DOHH2 (cell line): Measurements from ENCODE around the gene LRRC74B.

Source experiments
- H3F3A ChIP-seq: fragments of 200-600 bp; sonication (generic), shearing (Covaris generic); 2 replicates; pipeline ENCODE4 v1.6.0; 2016; ENCODE audit warnings: antibody characterized with exemption, mild to moderate bottlenecking; ENCODE audit not compliant: control insufficient read depth, insufficient read depth
- H3K27ac ChIP-seq: fragments of 200-600 bp; sonication (generic); 2 replicates; pipeline ENCODE4 v1.5.1; 2014; ENCODE audit warnings: low read depth, mild to moderate bottlenecking, low read length, moderate library complexity
- H3K27me3 ChIP-seq: fragments of 200-600 bp; sonication (generic); 2 replicates; pipeline ENCODE4 v1.6.1; 2014; ENCODE audit warnings: mild to moderate bottlenecking, low read length, mixed read lengths; ENCODE audit not compliant: control insufficient read depth
- H3K36me3 ChIP-seq: fragments of 200-600 bp; sonication (generic); 2 replicates; pipeline ENCODE4 v1.6.1; 2014; ENCODE audit warnings: mild to moderate bottlenecking, low read length, moderate library complexity, mixed read lengths; ENCODE audit not compliant: control insufficient read depth
- H3K4me1 ChIP-seq: fragments of 200-600 bp; sonication (generic); 2 replicates; pipeline ENCODE4 v1.6.1; 2014; ENCODE audit warnings: mild to moderate bottlenecking, low read length, mixed read lengths; ENCODE audit not compliant: control insufficient read depth
- H3K4me2 ChIP-seq: fragments of 200-600 bp; sonication (generic); 2 replicates; pipeline ENCODE4 v1.6.0; 2014; ENCODE audit warnings: mild to moderate bottlenecking, low read length, moderate library complexity
- H3K4me3 ChIP-seq: fragments of 200-600 bp; sonication (generic); 2 replicates; pipeline ENCODE4 v1.5.1; 2014; ENCODE audit warnings: mild to moderate bottlenecking, low read length, mixed read lengths
- H3K79me2 ChIP-seq: fragments of 200-600 bp; sonication (generic); 2 replicates; pipeline ENCODE4 v1.6.1; 2014; ENCODE audit warnings: mild to moderate bottlenecking, low read length, mixed read lengths; ENCODE audit not compliant: control insufficient read depth
- H3K9me2 ChIP-seq: fragments of 200-600 bp; sonication (generic); replicated peaks from 2 replicates; pipeline ENCODE4 v1.6.1; 2014; ENCODE audit warnings: mild to moderate bottlenecking, low read length, mixed read lengths; ENCODE audit not compliant: control insufficient read depth
- H3K9me3 ChIP-seq: fragments of 200-600 bp; sonication (generic); 2 replicates; pipeline ENCODE4 v1.6.1; 2014; ENCODE audit warnings: antibody characterized with exemption, low read length, mixed read lengths; ENCODE audit not compliant: control insufficient read depth, insufficient read depth
- H4K20me1 ChIP-seq: fragments of 200-600 bp; sonication (generic); 2 replicates; pipeline ENCODE4 v1.6.0; 2014; ENCODE audit warnings: low read depth, mild to moderate bottlenecking, antibody characterized with exemption, low read length, moderate library complexity; ENCODE audit not compliant: control insufficient read depth, insufficient read depth
- CTCF ChIP-seq: fragments of 200-600 bp; sonication (generic); IDR thresholded peaks from one replicate; pipeline ENCODE4 v1.5.1; 2014; ENCODE audit warnings: antibody characterized with exemption, mild to moderate bottlenecking, low read depth, low read length; ENCODE audit not compliant: poor library complexity, severe bottlenecking
- EZH2phosphoT487 ChIP-seq: fragments of 200-600 bp; sonication (generic); IDR thresholded peaks from 2 replicates; pipeline ENCODE4 v1.6.1; 2017; ENCODE audit warnings: borderline replicate concordance, mild to moderate bottlenecking, antibody characterized with exemption, low read length, moderate library complexity, mixed read lengths

Gene LRRC74B

DNA sequence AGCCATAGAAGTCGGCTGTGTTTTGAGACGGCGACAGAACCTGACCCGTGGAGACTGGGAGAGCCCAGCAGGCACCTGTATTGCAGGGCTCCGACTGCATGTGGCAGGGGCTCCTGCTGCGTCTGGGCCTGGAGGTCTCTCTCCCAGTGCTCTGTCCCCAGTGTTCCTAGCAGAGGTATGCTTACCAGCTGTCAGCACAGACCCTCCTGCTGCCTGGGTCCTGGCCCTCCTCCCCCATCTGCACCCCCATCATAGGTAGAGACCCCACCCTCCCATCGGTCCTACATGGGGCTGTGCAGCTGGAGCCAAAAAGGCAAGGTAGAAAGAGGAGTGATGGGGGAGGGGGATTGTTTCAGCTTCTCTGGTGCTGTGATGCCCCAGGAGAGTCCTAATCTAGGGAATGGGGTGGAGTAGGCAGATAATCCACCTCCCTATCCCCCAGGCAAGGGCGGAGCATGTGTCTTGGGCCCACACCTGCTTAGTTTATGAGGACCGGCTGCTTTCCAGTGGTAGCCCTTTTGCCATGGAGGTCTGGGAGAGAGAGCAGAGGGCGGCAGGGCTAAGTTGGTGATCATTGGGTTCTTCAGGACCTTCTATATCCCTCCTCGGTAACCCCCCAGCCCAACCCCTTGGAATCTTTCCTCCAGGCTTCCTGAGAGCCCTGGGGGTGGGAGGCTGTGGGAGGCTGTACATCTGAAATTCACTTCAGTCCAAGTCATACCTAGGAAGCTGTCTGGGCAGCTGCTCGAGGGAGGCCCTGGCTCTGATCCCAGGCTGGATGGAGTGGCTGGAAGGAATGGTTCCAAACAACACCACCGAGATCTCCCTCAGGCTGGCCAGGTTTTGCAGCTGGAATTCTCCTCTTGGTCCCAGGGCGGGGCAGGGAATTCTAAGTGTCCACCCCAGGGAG lies 18.7 kb upstream of the LRRC74B start:
- TF ChIP-seq EZH2phosphoT487 (no peak), CTCF (no peak)
- no peaks in the 10 kb centered on the region for H3K27me3 ChIP-seq
- H3K9me2 ChIP-seq, result no peaks in the 10 kb centered on the region
- no peaks in the 10 kb centered on the region for H3F3A ChIP-seq
- no peaks in the 10 kb centered on the region for H4K20me1 ChIP-seq
- H3K36me3 ChIP-seq, result no peaks in the 10 kb centered on the region
- H3K27ac ChIP-seq, result no peak overlapping the region
- H3K4me1 ChIP-seq, result peaks cover 2% of the 10 kb centered on the region; the same call in 1 of the 2 replicates
- H3K79me2 ChIP-seq, result no peaks in the 10 kb centered on the region
- H3K4me2 ChIP-seq, result no peak overlapping the region
- no peaks in the 10 kb centered on the region for H3K9me3 ChIP-seq
- no peak overlapping the region for H3K4me3 ChIP-seq

- Histone ChIP-seq H4K20me1 (no peaks in the 10 kb centered on the region), H3K79me2 (no peaks in the 10 kb centered on the region), H3K27ac (no peak overlapping the region), H3K27me3 (no peaks in the 10 kb centered on the region; the same call in 1 of the 2 replicates), H3K4me1 (peaks cover 2% of the 10 kb centered on the region; the same call in 1 of the 2 replicates), H3K9me2 (no peaks in the 10 kb centered on the region), H3K4me3 (no peak overlapping the region), H3F3A (no peaks in the 10 kb centered on the region), H3K4me2 (no peak overlapping the region), H3K9me3 (no peaks in the 10 kb centered on the region), H3K36me3 (no peaks in the 10 kb centered on the region)
- TF ChIP-seq EZH2phosphoT487 (no peak), CTCF (no peak)
These were observed 17.2 kb upstream of the LRRC74B start for GRCh38 chr22:21028277-21029251.

DNA sequence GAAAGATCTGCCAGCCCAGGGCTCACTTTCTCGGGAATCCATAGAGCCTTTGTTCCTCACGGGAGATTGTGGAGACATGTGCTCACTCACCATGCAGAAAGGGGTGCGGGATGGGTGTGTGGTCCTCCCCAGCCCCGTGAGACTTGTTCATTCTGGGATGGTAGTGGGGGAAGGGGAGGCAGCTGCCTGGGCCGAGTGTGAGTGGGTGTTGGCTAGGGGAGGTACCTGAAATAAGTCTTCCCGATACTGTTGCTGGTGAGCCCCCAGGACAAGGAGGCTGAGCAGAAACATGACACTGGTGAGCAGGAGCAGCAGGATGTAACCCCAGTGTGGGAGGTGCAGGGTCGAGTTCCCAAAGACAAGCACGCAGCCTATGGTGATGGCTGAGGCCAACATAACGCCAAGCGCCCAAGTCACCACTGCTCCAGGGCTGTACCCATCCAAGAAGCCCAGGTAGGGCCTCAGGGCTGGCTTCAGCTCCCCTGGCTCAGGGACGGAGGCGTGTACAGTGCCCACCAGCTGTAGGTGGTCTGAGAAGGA lies 16.2 kb upstream of the LRRC74B start:
- Histone ChIP-seq H3K4me3 (no peak overlapping the region), H3F3A (no peaks in the 10 kb centered on the region), H3K4me2 (no peak overlapping the region), H3K36me3 (no peaks in the 10 kb centered on the region), H3K9me2 (no peaks in the 10 kb centered on the region), H3K27me3 (no peaks in the 10 kb centered on the region; the same call in none of the 2 replicates), H3K4me1 (peaks cover 2% of the 10 kb centered on the region; the same call in 1 of the 2 replicates), H3K79me2 (no peaks in the 10 kb centered on the region), H3K9me3 (no peaks in the 10 kb centered on the region), H3K27ac (no peak overlapping the region), H4K20me1 (no peaks in the 10 kb centered on the region)
- TF ChIP-seq CTCF (no peak), EZH2phosphoT487 (no peak)
